HG03520 (cell line): ENCODE measurements around the gene SMPD4.
A peak's percentile ranks its signal among the peaks of the same experiment; 100 is the strongest.
"Not testable (repeated sequence)": the region's sequence is repeated elsewhere in the genome, so short reads cannot be mapped to it uniquely, and the experiment has no call there.

ENCODE experiments used
- ATAC-seq: cut with Tn5 transposase; IDR thresholded peaks from one replicate; pipeline ENCODE4 v1.9.1; 2021; ENCODE audit warnings: mild to moderate bottlenecking, moderate library complexity; ENCODE audit not compliant: unreplicated experiment

The SMPD4 gene, protein sequence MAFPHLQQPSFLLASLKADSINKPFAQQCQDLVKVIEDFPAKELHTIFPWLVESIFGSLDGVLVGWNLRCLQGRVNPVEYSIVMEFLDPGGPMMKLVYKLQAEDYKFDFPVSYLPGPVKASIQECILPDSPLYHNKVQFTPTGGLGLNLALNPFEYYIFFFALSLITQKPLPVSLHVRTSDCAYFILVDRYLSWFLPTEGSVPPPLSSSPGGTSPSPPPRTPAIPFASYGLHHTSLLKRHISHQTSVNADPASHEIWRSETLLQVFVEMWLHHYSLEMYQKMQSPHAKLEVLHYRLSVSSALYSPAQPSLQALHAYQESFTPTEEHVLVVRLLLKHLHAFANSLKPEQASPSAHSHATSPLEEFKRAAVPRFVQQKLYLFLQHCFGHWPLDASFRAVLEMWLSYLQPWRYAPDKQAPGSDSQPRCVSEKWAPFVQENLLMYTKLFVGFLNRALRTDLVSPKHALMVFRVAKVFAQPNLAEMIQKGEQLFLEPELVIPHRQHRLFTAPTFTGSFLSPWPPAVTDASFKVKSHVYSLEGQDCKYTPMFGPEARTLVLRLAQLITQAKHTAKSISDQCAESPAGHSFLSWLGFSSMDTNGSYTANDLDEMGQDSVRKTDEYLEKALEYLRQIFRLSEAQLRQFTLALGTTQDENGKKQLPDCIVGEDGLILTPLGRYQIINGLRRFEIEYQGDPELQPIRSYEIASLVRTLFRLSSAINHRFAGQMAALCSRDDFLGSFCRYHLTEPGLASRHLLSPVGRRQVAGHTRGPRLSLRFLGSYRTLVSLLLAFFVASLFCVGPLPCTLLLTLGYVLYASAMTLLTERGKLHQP

DNA sequence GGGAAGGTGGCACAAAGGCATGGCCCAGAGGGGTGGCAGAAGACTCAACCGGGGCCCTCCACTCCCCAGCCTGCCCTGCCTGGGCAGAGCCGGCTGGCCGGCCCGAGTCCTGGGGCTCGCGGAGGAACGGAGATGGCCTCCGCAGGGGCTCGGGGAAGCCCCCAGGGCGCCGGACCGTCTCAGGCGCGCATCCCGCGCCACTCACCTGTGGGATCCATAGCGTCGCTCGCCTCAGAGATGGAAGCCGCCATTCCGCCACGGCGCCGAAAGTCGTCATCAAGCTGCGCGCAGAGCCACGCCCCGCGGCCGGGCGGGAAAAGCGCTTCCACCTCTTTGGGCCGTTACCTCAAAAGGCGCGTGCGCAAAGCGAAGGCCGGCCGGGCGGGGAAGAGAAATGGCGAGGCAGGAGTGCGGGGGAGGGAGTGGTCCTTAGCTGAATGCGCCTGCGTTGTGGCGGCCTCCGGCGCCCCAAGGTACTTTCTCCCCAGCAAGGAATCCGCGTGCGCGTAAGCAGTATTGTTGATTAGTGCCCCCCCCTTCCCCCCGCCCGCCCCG lies at the start of gene SMPD4:
SMPD4 (minus strand) TSS at position 278 of the 555 bp plus-strand sequence. CDS start 5,010 bp downstream, outside the sequence.
- ATAC-seq, result peak; percentile 46

DNA sequence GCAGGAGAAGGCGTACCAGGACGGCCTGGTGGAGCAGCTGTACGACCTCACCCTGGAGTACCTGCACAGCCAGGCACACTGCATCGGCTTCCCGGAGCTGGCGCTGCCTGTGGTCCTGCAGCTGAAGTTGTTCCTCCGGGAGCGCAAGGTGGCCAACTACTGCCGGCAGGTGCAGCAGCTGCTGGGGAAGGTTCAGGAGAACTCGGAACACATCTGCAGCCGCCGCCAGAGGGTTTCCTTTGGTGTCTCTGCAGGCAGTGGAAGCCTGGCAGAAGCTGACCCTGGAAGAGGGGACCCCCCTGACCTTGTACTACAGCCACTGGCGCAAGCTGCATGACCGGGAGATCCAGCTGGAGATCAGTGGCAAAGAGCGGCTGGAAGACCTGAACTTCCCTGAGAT lies 49.5 kb upstream of the SMPD4 start:
- ATAC-seq, result not testable (repeated sequence)

DNA sequence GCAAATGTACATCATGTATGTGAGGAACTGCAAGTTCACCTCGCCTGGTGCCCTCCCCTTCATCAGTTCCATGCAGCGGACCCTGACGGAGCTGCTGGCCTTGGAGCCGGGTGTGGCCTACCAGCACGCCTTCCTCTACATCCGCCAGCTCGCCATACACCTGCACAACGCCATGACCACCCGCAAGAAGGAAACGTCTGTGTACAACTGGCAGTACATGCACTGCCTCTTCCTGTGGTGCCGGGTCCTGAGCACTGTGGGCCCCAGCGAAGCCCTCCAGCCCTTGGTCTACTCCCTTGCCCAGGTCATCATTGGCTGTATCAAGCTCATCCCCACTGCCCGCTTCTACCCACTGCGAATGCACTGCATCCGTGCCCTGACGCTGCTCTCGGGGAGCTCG lies 49.0 kb upstream of the SMPD4 start:
- ATAC-seq, result not testable (repeated sequence)

DNA sequence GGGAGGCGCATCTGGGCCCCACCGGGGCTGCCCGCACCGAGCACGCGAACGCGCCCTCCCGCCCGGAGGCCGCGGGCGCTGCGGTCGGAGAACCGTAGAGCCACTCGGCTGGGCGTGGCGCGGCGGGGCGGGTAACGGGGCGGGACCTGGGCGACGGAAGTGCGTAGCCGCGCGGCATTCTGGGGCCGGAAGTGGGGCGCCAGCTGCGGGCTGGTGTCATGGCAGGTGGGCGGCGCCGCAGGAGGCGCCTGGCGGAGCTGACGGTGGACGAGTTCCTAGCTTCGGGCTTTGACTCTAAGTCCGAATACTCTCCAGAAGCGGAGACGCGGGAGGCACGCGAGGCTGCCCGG lies 47.7 kb upstream of the SMPD4 start:
- not testable (repeated sequence) for ATAC-seq

DNA sequence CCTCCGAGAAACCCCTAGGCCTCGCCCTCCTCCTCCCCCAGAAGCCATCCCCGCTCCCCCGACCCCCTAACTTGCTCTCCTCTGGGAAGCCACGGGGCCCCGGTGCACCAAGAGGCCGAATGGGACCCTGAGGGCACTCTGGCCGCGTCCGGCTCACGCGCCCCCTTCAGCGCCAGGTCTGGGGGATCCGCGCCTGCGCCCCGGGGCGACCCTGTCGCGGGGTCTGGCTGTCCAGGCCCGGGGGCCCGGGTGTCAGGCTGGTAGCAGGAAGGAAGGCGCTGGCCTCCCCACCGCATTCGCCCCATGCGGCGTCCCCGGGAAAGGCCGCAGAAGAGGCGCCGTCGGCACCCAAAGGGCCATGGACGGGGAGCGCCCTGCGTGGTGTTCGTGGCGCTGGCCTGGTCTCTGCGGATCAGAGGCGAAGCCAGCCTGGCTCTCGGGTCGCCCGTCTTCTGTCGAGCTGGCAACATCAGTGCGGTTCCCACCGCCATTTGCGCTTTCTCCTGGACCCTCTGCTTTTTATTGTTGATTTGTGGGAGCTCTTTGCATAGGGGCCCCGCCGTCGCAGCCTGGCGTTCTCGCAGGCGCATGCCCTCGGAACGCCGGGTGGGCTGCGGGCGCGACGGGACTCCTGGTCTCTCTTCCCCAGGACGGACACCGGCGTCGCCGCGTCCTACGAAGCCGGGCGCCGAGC lies 47.2 kb upstream of the SMPD4 start:
- ATAC-seq, result not testable (repeated sequence)

DNA sequence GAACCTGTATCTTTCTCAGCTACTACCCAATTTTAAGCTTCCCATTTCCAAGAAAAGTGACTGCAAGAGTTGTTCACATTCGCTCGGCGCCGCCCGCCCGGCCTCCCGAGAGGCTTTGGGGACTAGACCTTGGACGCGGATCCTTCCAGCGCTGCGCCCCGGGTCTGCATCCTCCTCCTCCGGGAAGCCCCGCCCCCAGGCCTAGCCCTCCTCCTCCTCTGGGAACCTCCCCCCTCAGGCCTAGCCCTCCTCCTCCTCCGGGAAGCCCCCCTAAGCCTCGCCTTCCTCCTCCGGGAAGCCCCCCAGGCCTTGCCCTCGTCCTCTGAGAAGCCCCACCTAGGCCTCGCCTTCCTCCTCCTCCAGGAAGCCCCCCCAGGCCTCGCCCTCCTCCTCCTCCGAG lies 46.6 kb upstream of the SMPD4 start:
- ATAC-seq, result not testable (repeated sequence)

DNA sequence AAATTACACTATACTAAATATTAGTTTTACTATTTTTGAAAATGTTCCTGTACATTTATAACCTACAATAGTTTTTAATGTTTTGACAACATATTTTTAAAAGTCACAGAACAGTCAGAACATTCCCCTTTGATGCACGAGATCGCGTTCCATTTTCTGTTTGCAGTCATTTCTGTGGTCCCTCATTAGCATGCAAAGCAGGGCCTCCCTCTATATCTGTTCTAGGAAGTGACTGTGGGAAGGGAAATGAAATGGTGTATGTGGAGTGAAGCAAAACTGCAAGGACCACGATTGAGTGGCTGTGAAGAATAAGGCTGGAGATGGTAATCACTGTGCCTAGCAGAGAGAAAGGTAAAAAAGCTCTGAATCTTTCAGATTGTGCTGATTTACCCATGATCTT lies 41.1 kb upstream of the SMPD4 start:
- ATAC-seq, result peak; percentile 91

DNA sequence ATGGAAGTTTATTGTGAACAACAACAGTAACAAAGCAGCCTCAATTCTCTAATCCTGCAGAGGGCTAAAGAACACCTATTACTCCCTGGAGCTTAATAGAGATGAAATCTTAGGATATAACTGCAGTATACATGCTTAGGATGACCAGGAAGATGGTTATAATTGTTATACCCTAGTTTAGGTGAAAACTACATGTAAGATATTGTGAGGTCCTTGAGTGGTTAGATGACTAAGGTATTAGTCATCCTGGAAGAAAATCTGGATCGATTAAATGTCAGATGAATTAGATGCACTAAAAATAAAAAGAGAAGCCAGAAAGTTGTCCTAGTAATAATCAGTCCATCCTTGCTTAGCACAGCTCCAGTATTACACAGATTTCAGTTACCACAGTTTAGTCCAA lies 39.1 kb upstream of the SMPD4 start:
- not testable (repeated sequence) for ATAC-seq

DNA sequence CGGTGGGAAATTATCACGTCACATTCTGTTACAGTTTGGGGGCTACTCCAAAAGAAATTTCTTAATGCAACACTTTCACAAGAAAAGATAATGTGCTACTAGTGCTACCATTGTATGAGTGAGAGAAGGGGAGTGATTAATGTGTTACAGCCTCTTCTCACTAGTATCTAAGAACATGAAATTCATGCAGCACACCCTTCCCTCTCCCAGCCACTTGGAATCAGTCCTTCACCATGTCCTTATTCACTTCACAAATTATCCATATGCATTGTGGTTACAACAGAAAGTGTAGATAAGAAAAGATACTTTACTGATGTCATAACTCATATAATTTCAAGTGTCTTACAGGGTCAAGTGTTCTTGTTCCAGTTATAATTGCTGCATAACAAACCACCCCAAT lies 37.7 kb upstream of the SMPD4 start:
- ATAC-seq, result not testable (repeated sequence)

DNA sequence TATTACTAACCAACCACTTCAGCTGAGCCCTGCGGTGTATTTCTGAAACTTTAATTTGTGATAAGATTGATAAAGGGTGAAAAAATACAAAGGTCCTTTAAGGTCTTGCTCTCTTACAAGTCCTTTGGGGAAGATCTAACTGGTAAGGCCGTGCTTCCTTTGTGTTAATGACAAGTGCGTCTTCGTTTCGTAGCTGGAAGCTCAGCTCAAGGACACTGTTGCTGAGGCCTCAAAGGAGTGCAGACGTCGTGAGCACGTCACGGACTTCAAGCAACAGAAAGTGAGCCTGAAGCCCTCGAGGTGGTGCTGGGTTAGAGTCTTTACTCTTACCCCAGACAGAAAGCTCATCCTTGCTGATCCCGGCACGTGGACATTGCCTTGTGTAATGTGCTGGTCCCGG lies 25.6 kb upstream of the SMPD4 start:
- not testable (repeated sequence) for ATAC-seq

DNA sequence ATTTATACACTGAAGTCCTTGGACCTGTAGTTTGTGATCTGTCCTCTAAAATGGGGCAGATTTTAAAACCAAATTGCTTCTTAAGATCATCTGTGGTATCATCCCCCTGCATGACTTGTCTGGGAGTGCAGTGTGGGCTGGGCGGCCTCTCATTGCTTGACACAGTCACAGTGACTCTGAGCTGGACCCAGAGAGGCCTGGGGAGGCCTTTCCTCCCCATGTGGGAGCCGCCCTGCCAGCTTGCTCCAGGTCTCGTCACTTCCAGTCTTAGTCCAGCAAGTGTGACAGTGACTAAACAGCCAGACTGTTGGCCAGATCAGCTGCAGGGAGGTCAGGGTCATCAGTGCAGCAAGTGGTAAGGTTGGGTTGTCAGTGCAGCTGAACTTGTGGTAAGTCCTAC lies 21.7 kb upstream of the SMPD4 start:
- not testable (repeated sequence) for ATAC-seq

DNA sequence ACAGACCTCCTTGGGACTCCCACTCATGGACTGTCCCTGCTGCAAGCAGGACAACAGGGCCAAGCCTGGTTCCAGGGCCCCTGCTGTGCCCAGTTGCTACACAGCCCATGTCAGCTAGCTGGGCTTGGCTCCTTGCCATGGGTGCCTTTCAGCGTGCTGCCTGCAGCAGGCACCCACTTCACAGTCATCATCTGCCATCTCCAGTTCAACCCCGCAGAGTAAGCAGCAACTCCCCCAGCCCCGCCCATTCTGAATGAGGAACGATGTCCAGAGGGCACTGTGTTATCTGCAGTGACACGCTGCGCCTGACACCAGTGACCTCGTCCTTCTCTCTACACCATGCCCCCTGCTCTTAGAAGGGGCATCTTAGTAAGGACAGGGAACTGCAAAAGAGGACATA lies 21.1 kb upstream of the SMPD4 start:
- ATAC-seq, result not testable (repeated sequence)

DNA sequence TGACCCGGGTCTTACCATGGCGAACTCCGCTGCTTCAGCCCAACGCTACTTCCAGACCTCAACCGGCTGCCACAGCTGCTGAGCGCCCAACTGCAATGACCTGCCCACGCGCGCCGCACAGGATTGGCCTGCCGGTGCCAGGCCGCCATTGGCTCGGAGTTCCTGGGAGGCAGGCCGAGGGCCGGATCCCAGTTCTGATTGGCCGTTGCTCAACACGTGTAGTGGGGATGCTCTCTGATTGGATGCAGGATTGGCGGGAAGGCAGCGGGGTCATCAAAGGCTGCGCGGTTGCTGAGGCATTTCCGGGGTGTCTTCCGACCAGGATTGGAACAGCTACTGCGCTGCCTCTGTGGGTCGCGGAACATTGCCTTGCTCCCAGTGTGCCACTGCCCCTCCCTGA lies 16.9 kb upstream of the SMPD4 start, which contains the start of gene TUBA3E:
TUBA3E (minus strand) TSS at position 97 of the 400 bp plus-strand sequence; CDS start at position 18, 79 bp downstream.
- no peak for ATAC-seq

DNA sequence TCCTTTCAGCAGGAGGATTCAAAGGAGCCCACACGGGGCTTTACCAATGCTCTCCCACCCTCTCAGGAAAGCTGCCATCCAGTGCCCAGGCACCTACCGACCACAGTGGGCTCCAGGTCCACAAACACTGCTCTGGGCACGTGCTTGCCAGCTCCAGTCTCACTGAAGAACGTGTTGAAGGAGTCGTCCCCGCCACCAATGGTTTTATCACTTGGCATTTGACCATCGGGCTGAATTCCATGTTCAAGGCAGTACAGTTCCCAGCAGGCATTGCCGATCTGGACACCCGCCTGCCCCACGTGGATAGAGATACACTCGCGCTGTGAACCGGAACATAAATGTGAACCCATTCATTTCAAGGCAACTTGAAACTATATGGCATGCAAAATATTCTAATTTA lies 14.7 kb upstream of the SMPD4 start:
- ATAC-seq, result not testable (repeated sequence)

DNA sequence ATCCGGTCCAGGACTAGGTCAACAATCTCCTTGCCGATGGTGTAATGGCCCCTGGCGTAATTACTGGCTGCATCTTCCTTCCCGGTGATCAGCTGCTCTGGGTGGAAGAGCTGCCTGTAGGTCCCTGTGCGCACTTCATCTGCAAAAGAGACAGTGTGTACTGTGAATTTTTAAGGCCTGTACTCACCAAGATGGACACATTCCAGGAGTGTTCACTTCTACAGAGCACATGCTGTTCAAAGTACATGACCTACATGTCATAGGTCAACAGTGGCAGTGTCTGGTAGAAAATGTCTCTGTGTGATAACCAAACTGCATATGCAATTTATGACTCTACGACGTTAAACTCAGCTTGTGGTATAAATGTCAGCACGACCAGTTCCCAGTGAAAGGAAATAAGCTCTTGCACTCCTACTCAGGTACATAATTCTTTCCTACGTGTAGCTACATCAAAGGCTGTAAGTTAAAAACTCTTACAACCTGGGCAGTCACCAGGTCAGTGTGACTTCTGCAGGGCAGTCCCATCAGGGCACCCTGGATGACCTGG lies 13.8 kb upstream of the SMPD4 start:
- ATAC-seq, result not testable (repeated sequence)

DNA sequence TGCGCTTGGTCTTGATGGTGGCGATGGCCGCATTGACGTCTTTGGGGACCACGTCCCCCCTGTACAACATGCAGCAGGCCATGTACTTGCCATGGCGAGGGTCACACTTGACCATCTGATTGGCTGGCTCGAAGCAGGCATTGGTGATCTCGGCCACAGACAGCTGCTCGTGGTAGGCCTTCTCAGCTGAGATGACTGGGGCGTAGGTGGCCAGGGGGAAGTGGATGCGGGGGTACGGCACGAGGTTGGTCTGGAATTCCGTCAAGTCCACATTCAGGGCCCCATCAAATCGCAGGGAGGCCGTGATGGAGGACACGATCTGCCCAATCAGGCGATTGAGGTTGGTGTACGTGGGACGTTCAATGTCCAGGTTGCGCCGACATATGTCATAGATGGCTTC lies 12.4 kb upstream of the SMPD4 start:
- ATAC-seq, result not testable (repeated sequence)

DNA sequence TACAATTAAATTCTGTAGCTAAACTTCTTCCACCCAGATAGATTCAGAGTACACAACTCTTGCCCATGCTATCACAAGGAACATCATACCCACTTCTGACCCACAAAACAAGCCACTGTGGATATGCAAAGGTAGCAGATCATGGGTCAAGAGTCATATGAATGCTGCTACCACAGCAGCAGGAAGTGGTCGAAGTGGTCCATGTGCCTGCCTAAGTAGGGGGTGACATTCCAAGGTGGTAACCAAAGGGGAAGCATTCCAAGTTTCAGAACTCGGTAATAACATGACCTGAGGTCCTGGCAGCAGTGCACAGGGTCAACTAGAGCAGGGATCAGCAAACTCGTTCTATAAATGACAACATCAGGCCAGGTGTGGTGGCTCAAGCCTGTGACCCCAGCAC lies 11.0 kb upstream of the SMPD4 start:
- not testable (repeated sequence) for ATAC-seq

DNA sequence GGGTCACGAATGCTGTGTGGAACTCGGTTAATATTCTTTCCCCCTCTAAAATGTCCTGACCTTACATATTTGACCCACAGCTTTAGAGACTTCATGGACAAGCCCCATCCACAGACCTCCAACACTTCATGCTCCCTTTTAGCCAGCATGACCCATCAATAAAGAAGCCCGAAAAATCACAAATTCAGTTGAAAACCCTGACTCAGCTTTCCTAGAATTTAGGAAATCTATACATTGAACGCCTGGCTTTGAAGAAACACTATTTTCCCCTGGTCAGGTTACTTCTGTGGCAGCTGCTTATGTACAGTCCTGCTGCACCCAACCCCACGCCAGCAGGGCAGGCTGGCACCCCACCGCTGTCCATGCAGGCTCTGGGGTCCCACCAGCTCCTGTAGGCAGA lies 9.9 kb upstream of the SMPD4 start:
- ATAC-seq, result not testable (repeated sequence)

DNA sequence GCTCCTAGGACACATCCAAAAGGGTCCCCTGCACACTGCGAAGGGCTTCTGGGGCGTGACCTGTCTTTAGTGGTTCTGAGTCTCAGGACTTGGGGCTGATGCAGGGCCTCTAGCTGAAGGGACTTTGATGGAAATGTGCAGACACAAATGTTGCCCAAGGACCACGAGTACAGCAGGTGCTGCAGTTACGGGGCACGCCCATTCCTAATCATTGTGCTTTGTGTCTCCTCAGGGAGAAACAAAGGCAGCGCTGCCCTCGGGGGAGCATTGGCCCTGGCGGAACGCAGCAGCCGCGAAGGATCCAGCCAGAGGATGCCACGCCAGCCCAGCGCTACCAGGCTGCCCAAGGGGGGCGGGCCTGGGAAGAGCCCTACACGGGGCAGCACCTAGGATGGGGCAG lies 8.8 kb upstream of the SMPD4 start:
- no peak for ATAC-seq

DNA sequence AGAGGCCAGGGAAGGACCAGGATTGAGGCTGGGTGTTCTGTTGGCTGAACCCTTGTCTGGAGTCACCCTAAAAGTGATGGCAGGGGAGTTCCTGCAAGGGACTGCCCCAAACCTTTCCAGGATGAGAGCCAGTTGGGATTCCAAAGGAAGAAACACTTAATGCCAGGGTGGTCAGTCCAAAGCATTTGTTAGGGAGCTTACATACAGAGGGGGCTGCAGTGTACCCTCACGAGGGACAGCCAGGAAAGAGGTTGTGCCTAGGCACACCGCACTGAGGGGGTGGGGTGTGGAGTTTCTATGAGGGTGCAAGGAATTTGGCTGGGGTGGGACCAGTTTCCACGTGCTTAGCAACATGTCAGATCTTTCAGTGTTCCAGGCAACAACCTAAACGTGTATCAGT lies 7.6 kb upstream of the SMPD4 start:
- ATAC-seq, result not testable (repeated sequence)
